GM23248 (cell line): ENCODE data around the gene CLIC4.
"Not testable (repeated sequence)": the region's sequence is repeated elsewhere in the genome, so short reads cannot be mapped to it uniquely, and the experiment has no call there.

Experiments
- EZH2 ChIP-seq: fragments of 200-600 bp; sonication (generic); IDR thresholded peaks from 2 replicates; pipeline ENCODE4 v1.6.1; 2018; ENCODE audit warnings: antibody characterized with exemption, mild to moderate bottlenecking; ENCODE audit not compliant: insufficient read depth, poor library complexity, severe bottlenecking
- EZH2phosphoT487 ChIP-seq: fragments of 200-600 bp; sonication (generic); IDR thresholded peaks from 2 replicates; pipeline ENCODE4 v1.6.1; 2018; ENCODE audit warnings: antibody characterized with exemption, moderate library complexity, mild to moderate bottlenecking, low read depth; ENCODE audit not compliant: insufficient read depth

- not testable (repeated sequence) for TF ChIP-seq EZH2, EZH2phosphoT487
These were observed 10.1 kb downstream of the CLIC4 start for GRCh38 chr1:24755323-24755722.
